22Rv1 (cell line): ENCODE results near the gene PAGE2B.

Experiments
- H3K27ac ChIP-seq: fragments of 450-650 bp; 2 replicates; pipeline ENCODE4 v1.5.1; 2017
- CTCF ChIP-seq: fragments of 450-650 bp; IDR thresholded peaks from 2 replicates; pipeline ENCODE4 v1.5.1; 2017; ENCODE audit warnings: mild to moderate bottlenecking
- ZFX ChIP-seq: fragments of 450-650 bp; IDR thresholded peaks from 2 replicates; pipeline ENCODE4 v1.6.1; 2017; ENCODE audit warnings: antibody characterized with exemption, borderline replicate concordance

Gene PAGE2B

GRCh38 chrX:55127692-55128091 lies 52.9 kb downstream of the PAGE2B start:
- no peak for TF ChIP-seq CTCF
- no peak for TF ChIP-seq ZFX
- no peak overlapping the region for H3K27ac ChIP-seq
